GM21447 (cell line): ENCODE data around the gene COL17A1.

Experiments used
- ATAC-seq: cut with Tn5 transposase; IDR thresholded peaks from one replicate; pipeline ENCODE4 v1.9.1; 2021; ENCODE audit not compliant: unreplicated experiment

Gene COL17A1

DNA sequence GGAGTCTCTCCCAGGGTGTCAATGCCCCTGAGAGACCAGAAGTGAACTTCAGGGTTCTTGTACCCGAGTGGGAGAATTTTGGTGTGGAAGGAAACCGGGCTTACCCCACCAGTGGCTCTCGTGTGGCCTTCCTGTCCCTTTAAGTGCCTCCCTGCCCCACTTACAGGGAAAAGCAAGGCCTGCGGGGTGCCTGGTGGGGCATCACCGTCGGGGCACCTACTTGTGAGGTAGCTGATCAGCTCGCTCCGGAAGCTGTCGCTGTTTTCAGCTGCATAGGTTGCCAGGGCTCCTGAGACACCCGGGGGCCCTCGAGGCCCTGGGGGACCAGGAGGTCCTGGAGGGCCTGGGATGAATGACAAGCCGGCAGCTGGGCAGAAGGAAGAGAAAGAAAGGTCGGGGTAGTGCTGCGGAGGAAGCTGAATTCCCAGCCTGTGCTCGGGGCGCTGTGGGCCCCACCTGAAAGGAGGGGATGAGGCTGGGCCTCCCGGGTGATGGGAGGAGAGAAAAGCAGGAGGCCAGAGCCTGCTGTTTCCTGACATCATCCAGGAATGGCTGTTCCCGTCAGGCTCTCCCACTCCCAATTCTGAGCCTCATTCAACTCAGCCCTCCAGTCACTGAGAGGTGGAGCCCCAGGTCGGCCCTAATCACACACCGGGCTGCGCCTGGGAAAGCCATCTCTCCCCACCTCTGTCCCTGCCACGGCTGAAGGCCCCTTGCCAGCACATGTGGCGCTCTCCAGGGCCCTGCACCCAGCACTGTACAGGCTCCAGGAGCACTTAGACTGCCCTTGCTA lies 51.1 kb downstream of the COL17A1 start:
- ATAC-seq: no peak

DNA sequence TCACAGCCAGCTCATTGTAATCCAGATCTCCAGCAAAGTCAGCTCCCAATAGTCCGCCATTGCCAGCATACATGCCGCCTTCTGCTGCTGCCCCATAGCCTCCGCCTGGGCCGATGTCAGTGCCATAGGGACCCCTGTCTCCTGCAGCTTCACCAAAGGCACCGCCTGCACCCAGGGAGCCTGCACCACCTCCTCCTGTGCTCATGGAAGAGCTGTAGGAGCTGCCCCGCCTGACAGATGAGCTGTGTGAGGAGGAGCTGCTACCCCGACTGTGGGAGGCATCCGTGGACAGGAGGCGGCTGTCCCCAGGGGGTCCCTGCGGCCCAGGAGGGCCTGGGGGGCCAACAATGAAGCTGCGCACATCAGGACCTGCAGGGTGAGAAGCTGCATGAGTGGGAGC lies 51.7 kb downstream of the COL17A1 start:
- no peak for ATAC-seq

DNA sequence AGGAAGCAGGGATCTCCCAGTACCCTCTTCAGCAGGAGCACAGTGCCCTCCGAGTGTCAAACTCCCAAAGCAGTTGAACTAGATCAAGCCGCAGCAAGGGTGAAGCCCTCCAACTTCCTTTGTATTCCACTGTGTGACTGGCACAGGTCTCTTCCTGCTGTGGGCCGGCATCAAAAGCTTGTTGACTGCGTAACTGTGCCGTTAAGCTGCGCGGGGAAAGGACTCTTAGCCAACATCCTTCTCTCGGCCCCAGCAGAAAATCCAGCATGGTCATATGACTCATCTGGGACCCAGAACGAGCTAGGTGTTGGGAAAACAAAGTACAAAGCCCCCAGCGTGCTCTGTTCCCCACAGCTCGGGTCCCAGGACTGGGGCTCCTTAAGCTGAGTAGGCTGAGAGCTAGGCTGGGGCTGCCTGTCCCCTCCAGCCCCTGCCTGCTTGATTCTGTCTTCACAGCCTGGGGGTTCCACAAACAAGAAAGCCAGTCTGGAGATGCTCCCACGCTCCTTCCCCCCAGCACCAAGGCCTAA lies 52.2 kb downstream of the COL17A1 start:
- no peak for ATAC-seq

DNA sequence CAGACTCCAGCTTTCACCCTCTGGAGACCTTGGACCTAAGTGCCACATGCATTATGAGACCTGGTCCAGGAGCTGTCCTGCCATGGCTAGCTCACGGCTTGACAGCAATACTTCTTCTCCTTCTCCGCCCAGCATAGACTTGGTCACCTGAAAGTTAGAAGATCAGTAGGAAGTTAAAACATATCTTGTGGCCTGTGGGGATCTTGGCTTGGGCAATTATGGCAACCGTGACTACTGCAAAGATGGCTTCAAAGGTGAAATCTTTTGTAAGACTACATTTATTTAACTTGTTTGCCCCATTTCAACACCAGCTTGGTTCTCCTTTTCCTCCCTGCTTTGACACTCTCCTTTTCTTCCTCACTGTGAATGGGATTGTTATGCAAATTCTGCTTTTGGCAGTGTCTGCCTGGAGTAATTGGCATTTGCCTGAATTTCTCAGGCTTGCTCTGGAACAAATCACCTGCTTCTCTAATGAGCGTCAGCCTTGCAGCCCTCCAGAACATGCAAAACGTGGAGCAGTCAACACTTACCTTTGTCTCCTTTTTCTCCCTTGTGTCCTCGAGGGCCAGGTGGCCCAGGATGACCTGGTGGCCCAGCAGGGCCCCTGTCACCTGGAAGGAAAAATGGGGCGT lies 53.4 kb downstream of the COL17A1 start:
- no peak for ATAC-seq

DNA sequence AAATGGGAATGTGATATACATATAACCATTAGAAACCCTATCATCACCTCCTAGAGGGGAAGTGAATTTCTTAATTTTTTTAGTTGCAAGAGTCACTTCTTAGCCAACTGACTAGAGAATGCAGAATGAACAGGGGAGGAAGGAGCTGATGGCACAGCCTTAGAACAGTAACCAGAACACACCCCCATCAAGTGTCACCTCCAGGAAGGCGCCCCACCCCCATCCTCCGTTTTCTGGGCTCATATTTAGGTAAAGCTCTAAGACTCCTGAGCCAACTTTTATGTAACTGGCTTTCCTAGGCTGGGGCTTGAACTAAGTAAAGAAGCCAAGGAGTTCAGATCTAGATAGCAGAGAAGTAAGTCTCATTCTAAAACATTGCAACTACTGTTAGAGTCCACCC lies 54.0 kb downstream of the COL17A1 start:
- no peak for ATAC-seq

DNA sequence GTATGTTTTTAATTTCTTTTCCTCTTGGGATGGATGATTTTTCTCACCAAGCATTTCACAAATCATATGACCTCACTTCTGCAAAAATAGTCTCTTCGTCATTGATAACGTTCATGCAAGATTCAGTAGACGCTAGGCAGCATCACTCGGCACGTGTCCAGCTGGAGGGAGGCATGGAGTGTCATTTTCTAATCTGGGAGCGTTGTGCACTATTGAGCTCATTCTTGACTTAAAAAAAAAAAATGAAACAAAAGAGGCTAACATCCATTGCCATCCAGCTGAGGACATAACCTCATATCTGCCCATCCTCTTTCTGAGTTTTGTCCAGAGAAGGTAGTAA lies 56.2 kb downstream of the COL17A1 start:
- no peak for ATAC-seq

DNA sequence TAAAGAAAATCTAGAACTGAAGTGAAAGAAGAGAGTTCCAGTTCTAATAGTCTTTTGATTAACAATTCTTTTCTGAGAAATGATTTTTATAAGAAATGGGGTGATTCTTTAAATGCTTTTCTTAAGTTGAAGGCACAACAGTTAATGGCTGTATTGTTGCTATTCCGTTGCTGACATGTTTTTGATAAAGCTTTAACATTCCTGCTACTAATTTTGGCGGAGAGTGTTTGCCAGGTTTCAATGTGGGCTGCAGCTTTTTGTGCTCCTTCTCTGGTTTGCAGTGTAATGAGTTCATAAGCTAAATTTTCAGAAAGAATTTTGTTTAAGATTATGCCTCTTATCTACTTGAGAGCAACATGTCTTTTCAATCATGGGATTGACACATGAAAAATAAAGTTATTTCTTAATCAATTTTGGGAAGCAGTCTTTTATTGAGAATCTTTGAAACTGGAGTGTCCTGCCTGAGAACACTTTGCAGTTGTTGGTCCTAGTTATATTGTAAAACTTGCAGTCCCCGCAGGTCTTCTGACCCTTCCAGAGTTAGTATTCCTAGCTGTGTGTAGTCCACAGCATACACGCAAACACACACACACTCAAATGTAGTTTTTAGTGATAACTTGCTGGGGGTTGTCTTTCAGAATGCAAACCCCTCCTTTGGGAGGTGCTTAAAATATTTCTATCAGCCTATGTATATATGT lies 56.7 kb downstream of the COL17A1 start:
- no peak for ATAC-seq

DNA sequence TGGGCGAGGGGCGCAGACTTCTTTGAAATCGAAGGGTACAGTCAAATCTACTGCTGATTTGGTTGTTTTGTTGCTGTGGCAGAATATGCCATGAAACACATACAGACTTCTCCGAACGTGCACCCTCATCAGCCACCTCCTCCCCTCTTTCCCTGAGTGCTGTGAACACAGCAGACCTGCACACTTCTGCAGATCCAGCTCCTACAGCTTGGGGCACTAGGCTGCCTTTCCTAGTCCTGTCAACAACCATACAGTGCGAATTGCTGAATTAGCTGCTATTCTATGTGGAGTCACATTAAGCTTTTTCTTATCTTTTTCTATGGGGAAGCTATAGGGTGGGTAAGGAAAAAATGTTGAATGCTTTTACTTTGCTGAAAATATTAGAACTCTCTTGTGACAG lies 57.5 kb downstream of the COL17A1 start:
- no peak for ATAC-seq

DNA sequence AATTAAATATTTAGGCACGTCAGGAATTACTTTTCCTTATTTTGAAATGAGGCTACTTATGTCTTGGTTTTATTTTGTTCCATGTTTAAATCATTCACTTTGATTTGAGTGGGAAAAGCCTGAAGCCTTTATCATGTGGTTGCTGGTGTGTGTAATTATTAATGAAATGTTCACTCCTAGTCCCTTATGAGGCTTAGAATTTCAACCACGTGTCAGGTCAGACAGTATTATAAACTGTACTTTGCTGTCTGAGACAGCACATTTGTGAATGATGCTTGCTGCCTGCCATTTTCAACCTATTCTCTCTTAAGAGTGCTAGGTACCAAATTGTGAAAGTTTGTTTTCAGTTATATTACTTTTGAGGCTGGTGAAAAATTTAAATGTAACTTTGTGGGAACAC lies 58.9 kb downstream of the COL17A1 start:
- no peak for ATAC-seq

DNA sequence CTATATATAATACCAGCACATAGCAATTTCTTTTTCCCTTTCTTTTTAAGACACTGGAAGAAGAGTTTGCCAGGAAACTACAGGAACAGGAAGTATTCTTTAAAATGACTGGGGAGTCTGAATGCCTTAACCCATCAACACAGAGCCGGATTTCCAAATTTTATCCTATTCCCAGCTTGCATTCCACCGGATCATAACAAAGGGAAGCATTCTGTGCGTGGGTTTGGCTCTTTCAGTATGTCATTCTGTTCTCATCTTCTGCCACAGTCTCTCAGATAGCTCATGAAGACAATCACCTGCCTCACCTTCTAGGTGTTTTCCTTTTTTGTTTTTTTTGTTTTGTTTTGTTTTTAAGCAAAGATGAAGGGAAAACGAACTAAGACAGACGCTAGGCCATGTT lies 60.2 kb downstream of the COL17A1 start:
- no peak for ATAC-seq

DNA sequence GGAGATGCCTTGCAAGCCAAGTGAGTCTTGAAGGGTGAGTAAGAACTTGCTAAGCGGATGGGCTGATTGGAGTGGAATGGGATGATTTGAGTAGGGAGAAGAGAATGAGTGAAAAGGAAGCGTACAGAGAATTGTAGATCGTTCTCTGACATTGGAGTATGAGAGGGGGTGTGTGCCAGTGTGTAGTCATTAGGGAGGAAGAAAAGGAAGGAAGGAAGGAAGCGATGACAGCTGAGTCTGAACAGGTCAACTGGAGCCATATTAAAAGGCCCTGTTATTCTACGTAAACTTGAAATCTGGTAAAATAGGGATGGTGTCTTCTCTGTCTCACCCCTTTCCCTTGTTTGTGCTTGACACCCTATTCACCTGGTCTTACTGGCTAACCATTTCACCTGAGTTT lies 63.7 kb downstream of the COL17A1 start:
- no peak for ATAC-seq

DNA sequence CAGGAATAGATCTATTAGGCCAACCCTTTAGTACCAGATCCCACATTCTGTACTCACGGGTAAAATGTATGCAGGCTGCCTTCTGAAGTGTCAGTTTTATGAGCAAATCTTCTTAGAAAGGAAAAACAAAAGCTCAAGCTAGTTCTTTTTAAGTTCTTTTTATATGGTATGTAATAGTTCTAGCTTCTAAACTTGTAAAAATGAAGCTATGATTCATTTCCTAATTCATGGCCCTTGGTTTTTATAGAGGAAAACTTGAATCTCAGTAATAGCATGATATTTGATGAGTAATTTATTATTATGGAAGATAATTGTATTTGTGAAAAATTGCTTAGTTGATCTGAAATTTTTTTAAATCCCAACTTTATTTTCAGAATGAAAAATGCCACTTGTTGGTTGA lies 64.4 kb downstream of the COL17A1 start:
- ATAC-seq: no peak

DNA sequence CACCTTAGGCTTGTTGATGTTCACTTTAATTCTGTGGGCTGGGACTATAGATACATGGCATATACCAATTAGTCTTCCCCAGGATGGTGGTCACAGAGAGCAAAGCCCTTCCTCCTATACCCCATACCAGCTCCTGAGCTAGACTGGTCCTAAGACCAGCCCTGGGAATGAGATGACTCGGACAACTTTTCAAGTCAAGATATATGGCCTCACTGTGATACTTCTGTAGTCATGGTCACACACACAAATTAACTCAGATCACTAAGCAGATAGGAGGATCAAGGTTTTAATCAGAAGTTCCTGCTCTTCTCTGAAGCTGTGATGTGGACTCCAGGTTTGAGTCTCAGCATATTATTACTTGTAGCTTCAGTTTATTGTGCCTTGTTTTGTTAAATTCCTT lies 65.7 kb downstream of the COL17A1 start:
- ATAC-seq: no peak

DNA sequence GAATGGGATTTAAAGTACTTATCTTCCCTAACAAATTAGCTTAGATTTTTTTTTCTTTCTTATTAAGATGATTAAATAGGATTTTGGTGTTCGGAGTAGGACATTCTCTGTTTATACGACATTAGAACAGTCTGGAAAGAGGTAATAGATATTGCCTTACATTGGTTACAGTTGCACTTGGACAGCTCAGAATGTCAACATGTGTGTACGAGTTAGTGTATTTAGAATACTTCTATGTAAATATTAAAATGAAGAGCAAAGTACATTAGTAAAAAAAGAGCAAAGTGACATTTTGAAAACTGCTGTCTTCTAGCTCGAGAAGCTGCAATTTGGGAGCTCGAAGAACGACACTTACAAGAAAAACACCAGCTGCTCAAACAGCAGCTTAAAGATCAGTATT lies 67.2 kb downstream of the COL17A1 start:
- no peak for ATAC-seq

DNA sequence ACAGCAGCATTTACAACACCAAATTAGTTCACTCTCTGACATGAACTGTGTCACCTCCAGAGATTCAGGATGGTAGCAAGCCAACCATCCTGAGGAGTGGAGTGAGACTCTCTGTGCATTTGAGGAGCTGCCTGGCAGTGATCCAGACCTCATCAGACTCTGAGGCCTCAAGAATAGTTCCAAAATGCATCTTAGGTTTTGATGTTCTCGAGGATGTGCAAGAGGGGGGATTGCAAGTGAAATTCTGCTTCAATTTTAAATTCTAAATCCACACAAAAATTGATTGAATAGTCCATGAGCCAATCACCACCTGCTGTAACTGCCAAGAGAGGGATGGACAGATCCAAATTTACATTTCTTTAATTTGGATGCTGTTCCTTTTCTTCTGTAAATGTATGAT lies 69.0 kb downstream of the COL17A1 start:
- no peak for ATAC-seq

DNA sequence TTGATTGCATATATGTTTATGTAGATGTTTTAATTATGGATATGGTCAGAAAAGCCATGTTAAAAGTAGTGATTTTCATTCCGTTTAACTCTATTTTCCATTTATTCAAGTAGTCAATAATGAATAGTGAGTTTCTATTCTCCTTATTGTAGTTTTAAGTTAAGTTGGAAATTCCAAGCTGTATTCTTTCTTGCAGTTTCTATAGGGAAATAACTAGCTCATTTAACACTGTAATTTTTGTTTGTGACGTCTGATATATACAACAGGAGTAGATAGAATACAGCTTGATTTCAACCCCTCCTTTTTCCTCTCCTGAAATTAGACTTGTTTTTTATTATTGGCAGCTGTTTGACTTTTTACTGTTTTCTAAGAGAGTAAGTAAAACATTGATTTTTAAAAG lies 71.5 kb downstream of the COL17A1 start:
- no peak for ATAC-seq

DNA sequence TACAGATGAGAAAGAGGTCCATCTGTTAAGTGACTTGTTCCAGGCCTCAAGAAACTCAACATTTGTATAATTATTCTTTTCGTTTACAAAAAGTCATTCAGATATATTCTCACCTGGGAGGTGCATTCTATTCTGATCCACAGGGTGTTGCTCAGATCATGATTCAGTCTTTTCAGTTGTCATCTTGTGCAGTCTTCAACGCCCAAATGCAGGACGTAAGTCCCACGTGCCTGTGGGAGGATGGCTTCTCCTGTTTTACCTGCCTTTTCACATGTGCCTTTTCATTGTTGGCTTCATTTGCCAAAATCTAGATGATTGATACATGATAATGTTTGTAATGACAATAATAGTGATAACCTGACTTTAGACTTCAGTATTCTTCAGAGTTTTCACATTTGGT lies 72.2 kb downstream of the COL17A1 start:
- no peak for ATAC-seq

DNA sequence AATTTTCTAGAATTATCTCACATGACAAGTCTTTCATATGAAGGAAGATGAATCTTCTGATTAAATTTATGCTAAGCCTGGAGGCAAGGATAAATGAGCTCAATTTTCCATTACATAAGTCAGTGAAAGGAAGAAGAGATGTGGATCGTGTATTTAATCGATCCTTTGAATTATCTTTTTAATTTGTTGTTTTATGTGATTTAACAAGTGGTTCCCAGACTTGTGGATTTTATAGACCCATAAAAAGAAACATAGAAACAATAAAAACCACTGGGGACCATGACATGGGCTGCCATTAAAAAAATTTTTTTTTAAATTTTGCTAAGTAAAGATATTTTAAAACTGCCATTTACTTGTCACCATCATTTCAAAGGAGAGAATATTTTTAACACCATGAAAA lies 73.8 kb downstream of the COL17A1 start:
- no peak for ATAC-seq

DNA sequence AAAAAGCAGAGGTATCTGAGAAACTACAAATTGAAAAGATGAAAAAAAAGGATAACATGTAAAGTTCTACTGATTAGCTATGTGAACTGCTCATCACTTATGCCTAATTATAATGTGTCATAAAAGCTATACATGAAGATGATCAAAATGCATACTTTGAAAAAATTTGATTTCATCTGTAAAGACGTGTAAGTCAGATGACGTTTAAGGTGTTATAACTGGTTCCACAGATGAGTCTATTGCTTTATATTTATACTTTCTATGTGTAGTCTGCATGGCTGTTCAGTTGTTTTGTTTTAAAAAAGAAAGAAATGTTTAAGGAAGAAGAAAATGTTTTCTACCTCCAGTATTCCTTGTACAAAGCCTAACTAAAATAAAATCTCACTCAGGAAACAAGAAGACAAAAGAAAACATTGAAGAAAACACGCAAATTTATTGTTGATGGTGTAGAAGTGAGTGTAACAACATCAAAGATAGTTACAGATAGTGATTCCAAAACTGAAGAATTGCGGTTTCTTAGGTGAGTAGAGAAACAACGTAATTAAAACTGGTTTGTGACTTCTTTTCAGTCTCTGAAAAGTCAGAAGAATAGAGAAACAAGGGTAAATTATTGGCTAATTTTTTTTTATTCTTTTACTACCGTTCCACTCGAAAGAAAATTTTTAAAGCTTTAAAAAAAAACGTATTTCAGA lies 80.4 kb downstream of the COL17A1 start:
- no peak for ATAC-seq

DNA sequence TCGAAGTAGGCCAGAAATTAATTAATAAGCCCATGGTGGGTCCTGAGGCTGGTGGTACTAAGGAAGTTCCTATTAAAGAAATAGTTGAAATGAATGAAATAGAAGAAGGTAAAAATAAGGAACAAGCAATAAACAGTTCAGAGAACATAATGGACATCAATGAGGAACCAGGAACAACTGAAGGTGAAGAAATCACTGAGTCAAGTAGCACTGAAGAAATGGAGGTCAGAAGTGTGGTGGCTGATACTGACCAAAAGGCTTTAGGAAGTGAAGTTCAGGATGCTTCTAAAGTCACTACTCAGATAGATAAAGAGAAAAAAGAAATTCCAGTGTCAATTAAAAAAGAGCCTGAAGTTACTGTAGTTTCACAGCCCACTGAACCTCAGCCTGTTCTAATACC lies 82.8 kb downstream of the COL17A1 start:
- no peak for ATAC-seq

DNA sequence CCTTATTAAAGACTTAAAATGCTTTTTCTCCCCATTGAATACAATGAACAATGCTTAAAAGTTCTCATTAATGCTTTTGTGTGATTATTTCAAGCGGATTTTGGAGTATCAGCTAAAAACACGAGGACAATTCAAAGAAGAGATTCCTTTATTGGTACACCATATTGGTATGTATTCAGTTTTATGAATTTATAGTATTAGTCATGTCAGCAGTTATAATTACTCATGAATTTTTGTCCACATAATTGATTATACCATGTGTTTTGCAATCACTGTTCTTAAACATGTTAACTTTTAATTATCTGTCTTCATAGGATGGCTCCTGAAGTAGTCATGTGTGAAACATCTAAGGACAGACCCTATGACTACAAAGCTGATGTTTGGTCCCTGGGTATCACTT lies 86.9 kb downstream of the COL17A1 start:
- no peak for ATAC-seq

DNA sequence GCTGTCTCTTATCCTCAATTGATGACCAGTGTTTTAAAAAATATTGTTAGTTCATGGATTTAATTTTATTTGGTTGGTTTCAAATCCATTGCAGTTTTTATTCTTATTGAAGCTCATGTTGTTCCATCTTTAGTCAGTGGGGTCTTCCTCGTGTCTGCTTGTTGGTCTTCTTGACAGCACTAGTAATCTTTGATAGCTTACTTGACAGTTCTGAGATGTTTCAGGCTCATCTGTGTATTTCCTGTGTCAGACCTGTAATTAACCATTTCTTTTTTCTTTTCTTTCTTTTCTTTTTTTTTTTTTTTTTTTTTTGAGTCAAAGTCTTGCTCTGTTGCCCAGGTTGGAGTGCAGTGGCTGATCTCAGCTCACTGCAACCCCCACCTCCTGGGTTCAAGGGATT lies 90.5 kb downstream of the COL17A1 start:
- ATAC-seq: no peak
